ENCODE results near the gene DCANP1.

DCANP1 gene

GRCh38 chr5:135398855-135399793 is 48.0 kb downstream of the DCANP1 start, which contains the start of gene MACROH2A1:
MACROH2A1 (minus strand) TSS chr5:135399231; CDS start chr5:135389093, 10,138 bp downstream.
- no peak for TF ChIP-seq CTCF (IDR thresholded peaks at IDR 0.05; ENCODE audit: borderline replicate concordance, insufficient read depth, low read depth, low read length)
- H3K4me3 ChIP-seq (ENCODE audit: low read depth, low read length): peak within 1 kb of the TSS; percentile 81

GRCh38 chr5:135398160-135398854 is 48.8 kb downstream of the DCANP1 start:
- TF ChIP-seq CTCF (IDR thresholded peaks at IDR 0.05; ENCODE audit: borderline replicate concordance, insufficient read depth, low read depth, low read length): no peak

GRCh38 chr5:135397084-135397483 is 50.1 kb downstream of the DCANP1 start:
- H3K4me3 ChIP-seq (ENCODE audit: low read depth, low read length): no peak overlapping the region
- no peak for TF ChIP-seq CTCF (IDR thresholded peaks at IDR 0.05; ENCODE audit: borderline replicate concordance, insufficient read depth, low read depth, low read length)

More at GRCh38 chr5:135398160-135398854, 48.8 kb downstream of the DCANP1 start:
- H3K4me3 ChIP-seq (ENCODE audit: low read depth, low read length): peak overlapping the region; percentile 81

- H3K4me3 ChIP-seq (ENCODE audit: low read depth, low read length): no peak overlapping the region
- TF ChIP-seq CTCF (IDR thresholded peaks at IDR 0.05; ENCODE audit: borderline replicate concordance, insufficient read depth, low read depth, low read length): no peak
Observed at GRCh38 chr5:135396459-135397055, 50.6 kb downstream of the DCANP1 start.

- no peak for TF ChIP-seq CTCF (IDR thresholded peaks at IDR 0.05; ENCODE audit: borderline replicate concordance, insufficient read depth, low read depth, low read length)
- H3K4me3 ChIP-seq (ENCODE audit: low read depth, low read length): no peak overlapping the region
Observed at GRCh38 chr5:135395866-135396265, 51.3 kb downstream of the DCANP1 start.

- no peak overlapping the region for H3K4me3 ChIP-seq (ENCODE audit: low read depth, low read length)
- TF ChIP-seq CTCF (IDR thresholded peaks at IDR 0.05; ENCODE audit: borderline replicate concordance, insufficient read depth, low read depth, low read length): no peak
Observed at GRCh38 chr5:135395451-135395850, 51.7 kb downstream of the DCANP1 start.

All from GM12875 (cell line).